AG08396 (cell line): ENCODE results near the gene CORIN.

ENCODE experiments used
- DNase-seq: peaks from one replicate; pipeline ENCODE4 v3.0.0; 2012; ENCODE audit warnings: low spot score, mixed read lengths

The CORIN gene

DNA sequence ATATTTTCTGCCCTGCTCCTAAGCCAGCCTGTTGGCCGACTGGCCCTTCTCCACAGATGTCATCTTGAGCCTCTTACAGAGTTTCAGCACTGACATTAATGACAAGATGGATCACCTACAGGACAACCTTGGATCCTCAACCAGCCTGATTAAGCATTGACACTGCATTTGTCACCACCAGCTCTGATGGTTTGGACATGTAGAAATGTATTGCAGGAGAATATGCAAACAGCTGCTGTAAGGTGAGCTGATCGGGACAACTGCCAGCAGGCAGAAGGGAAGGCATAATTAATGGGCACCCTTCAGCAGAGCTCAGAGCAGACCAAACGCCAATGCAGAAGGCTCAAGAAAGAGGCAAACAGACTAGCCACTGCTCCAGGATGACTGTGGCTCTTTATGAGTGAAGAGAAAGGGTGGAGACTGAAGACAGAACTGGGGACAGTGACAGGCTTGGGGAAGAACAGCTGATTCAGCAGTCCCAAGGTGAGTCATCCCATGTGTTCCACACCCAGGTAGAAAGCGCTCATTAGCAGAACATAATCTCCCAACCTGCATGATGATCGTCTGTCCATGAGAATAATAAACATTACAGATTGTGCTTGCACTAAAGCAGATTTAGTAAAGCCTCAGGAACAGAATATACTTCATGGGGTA, 6.7 kb downstream of the CORIN start:
- DNase-seq, result no peak

DNA sequence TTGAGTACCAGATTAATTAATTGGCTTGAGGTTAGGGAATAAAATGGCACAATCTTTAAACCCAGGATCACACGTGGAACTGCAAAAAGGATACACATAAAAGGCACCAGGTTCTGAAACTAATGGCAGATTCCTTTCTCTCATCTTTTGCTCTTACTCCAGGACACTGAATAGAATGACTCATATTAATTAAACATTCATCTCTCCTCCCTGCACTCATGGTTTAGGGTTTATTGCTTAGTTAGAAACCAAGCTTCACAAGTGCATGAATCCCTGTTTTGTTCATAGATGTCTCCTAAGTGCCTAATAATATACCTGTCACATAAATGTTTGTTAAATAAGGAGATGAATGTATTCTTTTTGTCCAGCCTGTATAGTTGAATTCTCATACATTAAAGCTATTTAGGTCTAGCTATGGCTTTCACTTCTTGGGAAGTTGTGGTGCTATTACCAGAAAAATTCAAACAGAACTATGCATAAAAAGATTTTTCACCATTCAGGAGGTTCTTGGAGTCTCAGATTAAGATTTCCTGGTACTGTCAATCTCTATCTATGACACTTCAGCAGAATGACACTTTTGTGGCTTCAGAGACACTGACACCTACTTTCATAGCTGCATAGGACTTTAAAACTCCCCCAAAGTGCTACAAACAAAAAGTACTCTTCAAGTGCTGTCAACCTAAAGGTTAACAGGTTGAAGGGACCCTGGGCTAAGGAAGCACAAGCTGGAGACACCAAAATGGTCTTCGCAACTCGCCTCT, 7.4 kb downstream of the CORIN start:
- no peak for DNase-seq

DNA sequence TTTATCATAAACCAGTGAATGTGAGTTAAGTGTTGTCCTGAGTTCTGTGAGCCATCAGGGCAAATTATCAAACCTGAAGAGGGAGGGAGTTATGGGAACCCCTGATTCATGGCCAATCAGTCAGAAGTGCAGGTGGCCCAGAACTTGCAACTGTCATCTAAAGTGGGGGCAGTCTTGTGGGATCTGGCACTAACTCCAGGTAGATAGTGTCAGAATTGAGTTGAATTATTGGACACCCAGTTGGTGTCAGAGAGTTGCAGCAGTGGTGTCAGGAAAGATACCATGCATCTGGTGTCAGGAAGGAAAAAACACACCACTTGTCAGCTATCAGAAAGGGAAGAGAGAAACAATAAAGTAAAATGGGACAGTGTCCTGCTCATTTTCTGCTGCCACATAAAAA, 8.4 kb downstream of the CORIN start:
- DNase-seq, result no peak

DNA sequence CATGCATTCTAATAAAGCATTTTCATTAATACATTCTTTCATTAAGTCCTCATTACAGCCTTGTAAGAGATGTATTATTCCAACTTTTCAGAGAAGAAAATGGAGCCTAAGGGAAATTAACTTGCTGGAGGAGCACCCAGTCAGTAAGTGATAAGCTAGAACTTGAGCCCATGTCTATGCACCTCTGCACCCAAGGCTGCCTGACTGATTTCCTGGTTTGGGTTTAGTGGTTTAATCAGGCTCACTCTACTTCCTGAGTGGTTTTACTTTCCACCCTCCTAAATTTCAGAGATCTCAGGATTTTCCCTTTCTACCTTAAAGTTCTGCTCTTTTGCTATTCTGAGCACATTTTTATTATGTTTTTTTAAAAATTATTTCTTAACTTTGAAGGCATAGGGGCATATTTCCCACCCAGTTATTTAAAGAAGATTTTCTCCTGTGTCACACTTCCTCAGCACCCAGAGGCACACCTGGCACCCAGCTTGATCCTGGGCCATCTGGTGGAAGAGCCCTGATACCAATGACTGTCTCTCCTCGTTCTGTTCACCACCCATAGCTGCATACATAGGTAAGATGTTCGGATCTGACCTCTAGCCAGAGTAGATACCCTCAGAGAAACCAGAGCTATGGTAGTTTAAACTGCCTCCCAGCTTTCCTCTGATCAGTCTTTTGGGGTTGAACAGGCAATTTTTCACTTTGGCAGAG, 10.4 kb downstream of the CORIN start:
- DNase-seq, result no peak

DNA sequence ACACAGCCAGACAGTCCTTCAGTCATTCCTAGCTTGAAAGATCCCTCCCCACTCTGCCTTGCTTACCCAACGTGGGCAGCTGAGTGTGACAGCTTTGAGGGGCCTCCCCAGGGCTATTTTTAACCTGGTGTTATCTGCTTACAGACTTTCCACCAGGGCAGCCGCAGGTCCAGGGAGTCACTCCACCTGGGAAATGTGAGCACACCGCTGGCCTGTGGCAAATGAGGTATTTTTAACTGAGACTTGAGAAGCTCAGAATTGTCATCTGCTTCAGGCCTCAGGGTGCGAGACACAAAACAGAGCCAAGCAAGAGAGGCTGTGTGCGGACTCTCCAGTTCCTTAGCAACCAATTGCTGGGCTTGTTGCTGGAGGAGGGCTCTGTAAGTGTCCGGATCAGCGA, 13.0 kb downstream of the CORIN start:
- no peak for DNase-seq

DNA sequence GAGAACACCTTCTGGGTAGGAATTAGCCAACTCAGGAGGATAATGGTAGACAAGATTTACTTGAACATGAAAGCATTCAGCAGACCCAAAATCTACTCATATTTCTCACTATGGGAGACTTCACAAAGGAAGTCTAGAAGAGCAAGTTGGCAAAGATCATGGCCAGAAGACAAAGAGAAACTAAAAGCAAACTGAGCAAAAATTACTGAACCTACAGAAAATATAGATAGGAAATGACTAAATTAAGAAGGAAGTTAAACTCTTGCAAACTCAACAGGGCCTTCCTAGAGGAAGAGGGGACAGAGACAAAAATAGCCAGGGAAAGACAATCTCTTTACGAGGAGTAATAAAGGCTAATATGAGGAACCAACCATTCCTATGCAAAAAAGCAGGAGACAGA, 18.7 kb downstream of the CORIN start:
- DNase-seq, result no peak

DNA sequence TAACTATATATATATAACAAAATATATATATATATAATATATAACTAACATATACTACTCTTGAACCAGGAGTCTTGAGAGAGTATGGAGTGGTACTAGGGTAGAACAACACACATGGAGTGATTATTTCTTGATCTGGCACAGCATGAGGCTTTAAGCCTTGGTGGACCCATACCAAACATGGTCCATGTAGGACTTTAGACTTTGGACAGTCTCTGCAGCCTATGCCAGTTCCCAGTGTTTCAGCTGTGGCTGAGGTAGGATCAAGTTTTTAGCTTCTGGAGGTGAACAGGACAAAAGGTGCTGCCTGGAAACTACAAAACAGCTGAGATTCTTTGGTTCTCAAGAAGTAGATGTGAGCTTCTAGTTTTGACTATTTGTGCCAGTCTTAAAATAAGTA, 20.6 kb downstream of the CORIN start:
- DNase-seq, result no peak

DNA sequence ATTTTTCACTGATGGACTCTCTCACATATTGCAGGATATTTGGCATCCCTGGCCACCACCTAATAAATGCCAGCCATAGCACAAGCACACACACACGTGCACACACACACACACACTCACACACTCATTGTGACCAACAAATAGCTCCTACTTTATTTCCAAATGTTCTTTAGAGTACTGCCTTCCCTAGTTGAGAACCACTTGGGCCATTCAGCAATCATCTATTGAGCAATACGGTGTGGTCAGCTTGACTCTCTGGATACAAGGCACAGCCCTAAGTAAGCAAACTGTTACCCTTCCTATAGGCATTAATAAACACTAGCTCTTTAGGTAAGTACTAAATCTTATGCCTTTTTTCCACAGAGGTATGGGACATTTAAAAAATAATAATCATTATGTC, 21.1 kb downstream of the CORIN start:
- no peak for DNase-seq

DNA sequence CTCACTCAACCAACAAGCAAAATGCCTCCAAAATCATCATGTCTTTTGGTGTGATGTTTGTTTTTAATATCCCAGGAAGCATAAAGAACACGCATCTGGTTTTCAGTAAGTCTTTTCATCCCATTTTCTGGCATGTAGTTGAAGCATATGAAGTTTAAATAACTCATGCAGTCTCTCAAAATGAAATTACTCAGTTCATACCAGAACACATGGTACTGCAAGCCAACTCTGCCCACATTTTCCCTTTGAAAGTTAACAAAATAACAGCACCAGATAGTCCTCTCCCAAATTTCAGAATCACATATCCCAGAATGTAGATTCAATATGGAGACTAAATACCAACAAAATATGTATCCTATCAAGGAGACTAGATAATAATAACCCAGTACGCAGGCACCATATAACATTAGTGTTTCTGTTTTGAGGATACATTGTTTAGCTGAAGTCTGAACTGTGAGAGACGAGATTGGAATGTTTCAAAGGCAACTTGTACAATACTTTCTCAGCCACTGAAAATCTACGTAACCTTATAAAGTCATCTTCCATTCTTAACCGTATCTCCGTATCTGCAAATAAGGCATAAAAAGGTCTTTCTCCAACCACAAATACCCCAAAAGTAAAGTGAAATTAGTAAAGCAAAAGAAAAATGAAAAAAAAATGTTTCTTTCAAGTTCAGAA, 23.1 kb downstream of the CORIN start:
- DNase-seq, result no peak

DNA sequence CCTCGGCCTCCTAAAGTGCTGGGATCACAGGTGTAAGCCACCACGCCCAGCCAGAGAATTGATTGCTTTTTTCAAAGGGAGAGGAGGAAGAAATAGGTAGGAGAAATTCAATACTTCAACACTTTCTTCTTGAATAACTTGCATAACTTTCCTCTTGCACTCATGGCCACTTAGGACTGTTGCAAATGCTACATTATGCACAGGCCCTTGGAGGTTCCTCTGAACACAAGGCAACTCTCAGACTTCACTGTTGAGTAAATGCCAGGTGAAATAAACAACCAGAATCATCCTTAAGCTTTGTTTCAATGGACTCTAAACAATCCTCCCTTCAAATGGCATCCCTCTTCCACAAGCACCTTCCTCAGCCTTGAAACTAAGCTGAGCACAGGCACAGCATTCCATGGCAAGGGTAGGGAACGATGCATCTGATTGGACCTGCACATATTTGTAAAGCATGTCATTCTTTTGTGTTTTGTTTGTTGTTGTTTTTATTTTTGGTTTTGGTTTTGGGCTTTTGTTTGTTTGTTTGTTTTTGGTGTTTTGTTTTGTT, 28.1 kb downstream of the CORIN start:
- DNase-seq, result no peak

DNA sequence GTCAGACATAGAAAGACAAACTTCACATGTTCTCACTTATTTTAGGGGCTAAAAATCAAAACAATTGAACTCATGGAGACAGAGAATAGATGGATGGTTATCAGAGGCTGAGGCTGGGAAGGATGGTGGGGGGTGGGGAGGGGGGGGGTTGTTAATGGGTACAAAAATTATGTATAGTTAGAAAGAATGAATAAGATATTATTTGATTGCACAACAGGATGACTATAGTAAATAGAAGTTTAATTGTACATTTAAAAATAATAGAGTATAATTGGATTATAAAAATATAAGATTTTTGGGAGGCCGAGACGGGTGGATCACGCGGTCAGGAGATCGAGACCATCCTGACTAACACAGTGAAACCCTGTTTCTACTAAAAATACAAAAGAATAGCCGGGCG, 33.3 kb downstream of the CORIN start:
- DNase-seq, result no peak

DNA sequence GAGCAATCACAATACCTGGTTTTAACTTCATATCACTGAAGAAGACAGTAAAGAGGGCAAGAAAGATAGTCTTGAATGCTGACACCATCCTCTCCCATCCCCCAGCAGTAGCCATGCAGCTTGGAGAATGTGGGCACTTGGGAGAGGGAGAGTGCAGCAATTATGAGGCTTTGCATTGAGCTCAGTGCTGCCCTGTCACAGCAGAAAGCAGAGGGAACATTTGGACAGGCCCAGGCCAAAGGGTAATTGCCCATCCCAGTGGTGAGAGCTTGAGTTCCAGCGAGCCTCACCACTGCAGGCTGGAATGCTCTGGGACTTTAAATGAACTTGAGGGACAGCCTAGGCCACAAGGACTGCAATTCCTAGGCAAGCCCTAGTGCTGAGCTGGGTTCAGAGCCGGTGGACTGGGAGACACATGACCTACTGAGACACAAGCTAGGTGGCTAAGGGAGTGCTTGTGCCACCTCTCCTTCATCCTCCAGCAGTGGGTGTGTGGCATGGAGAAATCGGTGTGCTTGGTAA, 36.3 kb downstream of the CORIN start:
- no peak for DNase-seq

DNA sequence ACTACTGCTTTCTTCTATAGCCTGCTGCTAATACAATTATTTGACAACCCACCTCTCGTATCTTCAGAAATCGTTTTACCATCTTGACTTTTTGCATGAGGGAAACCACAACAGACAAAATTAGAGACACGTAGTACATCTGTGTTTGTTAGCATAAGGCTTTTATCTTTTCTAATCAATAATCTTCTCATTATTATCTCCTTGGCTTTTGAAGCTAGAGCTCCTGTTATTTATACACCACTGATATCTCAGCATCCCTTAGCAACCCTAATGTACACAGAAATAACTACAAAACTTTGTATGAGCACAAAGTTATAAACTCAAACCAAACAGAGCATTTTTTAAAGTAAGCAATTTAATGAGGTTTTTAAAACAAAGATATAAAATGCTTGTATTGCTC, 39.7 kb downstream of the CORIN start:
- DNase-seq, result no peak

DNA sequence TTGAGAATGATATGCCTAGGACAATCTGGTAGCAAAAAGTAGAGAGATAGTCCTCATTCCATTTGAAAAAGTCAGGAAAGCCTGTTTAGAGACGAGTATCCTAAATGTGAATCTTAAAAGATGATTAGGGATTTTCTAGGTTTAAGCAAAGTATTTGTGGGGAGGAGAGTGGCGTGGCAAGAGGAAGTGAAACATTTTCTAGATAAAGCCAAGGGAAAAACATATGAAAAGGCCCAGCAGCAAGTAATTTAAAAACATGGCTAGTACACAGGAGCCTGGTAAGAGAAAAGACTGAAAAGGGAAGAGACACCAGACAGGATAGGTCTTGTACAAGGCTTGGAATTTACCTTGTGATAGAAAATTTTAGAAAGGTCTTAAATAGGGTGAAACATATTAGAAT, 45.9 kb downstream of the CORIN start:
- DNase-seq, result no peak

DNA sequence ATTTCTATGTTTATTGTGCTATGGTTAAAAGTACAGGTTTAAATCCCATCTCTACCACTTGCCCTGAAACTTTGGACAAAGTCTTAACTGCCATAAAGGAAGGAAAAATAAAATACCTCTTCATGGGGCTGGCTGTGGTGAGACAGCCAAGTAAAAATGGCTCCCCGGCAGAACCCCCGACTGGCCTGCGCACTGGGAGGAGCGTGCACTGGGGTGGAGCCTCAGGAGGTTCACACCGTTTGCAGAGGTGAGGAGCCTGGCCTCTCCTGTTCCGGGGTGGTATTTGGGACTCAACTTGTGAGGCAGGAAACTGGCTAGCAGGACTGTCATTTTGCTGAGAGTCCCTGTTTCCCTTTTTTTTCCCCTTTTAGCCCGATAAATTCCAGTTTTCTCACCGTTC, 47.8 kb downstream of the CORIN start:
- no peak for DNase-seq

DNA sequence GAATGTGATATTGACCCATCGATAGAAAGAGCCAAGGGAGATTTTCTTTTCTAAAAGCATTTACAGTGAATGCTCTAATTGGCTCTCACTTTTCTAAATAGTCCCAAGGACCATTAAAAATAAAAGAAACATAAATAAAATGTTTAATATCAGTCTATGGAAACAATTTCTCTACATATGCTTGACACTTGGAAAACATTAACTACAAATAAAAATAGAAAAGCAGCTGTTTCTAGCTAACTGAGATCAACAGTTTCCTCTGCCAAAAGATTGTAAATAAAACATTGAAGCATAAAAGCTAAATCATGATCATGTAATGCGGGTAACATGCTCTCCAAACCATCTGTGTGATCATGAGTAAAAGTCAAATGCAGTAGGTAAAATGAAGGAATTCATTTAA, 49.7 kb downstream of the CORIN start:
- no peak for DNase-seq

DNA sequence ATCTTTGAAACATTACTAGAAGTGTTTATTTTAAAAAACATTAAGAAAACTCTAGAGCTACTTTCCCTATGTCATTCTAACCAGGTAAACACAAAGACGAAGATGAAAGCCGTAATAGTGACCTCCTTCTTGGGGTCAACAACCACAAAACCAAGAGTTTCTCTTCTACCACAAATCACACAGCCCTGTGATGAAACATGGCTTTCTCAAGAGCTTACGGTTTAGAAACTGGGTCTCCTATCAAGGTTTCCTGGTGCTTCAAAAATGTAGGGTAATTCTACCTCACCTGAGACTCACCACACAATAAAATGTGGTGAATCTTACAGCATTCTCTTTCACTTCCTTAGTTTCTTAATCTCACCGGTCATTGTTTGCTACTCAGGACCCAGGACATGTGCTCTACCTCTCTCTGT, 50.9 kb downstream of the CORIN start:
- no peak for DNase-seq

DNA sequence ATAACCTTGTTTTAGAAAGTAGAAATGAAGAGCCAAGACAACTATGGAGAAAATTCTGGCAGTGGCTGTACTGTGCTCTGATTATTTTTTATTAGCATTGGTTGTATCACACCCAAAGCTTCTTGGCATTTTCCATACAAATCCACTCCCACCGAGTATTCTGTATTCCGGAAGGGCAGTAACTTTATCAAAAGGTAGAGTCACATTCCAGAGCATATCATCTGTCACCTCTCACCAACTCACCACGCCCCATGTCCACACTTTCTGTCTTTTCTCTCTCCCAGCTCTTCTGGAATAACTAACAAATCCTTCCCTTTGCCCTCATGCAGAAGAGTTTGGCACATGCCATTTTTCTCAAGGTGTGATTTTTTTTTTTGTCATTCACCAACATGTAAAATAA, 52.7 kb downstream of the CORIN start:
- no peak for DNase-seq

DNA sequence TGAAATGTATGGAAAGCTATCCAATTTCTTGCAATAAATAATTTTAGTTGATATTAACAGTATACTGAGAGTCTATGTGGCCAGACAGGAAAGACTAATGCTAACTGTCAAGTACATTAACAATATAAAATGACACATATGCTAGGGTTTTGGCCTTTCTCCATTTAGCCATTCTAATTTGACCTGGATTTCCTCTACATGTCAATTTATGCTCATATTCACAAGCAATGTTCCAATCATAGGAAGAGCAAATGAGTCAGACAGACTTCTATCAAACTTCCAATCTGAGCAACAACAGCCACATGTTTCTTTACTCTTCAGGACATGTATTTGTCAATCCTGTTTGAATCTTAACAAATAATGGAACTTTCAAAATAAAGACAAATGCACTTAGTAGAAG, 53.6 kb downstream of the CORIN start:
- no peak for DNase-seq

DNA sequence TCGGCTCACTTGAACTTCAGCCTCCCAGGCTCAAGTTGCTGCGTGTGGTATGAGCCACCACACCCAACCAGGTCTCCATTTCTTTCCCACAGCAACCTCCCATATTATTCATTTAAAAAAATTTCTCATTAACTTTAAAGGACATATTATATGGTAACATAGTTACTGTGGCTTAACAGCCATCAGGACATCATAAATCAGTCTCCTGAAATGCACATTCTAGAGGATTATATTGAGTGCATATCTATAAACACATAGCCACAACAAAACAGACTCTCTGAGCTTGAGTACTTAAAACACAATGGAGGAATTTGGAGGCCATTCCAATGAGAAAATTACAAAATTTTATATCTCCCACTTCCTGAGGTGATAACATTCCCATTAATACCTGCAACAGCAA, 61.5 kb downstream of the CORIN start:
- no peak for DNase-seq

DNA sequence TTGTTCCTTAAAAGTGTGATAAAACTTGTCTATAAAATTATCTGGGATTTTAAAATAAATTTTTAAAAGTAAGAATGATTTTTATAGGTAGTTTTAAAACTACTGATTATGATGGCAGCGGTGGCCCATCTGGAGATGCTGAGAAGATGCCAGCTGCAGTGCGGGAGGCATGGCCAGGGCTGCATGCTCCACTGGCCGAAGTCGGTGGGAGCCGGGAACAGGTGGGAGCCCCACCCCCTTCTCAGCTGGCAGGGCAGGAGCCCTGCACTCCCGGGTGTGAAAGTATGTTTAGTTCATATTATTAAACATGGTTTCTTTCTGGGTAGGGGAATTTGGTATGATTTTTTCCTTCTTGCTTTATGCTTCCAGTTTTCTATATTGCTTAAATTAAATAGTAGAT, 63.8 kb downstream of the CORIN start:
- DNase-seq, result no peak

DNA sequence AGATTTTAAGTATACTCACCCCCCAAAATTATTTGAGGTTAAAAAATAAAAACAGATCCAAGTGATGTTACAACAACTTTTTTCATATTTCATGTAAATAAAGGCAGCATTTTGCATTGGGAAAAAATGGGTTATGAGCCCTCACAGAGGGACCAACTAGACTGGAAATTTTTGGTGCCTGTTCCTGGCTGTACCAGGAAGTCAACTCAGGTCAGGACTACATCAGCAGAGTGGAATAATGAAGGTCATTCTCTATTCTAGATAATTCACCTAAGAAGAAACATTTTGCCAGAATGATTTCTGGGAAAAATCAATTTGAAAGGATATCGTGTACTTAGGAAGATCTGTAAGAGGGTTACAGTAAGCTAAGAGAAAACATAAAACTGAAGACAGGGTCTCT, 66.8 kb downstream of the CORIN start:
- no peak for DNase-seq
